UCSD-AML1 (cell line): ENCODE results near the gene RMI2.

Experiments
- DNase-seq: peaks from one replicate; lab custom pipeline; 2025; ENCODE audit not compliant: unreplicated experiment; lab: John Stamatoyannopoulos, UW

Gene RMI2

GRCh38 chr16:11396241-11397048 is 51.2 kb downstream of the RMI2 start:
- DNase-seq: peak; percentile 59

- DNase-seq: no peak
Measured at GRCh38 chr16:11398136-11398535, 52.9 kb downstream of the RMI2 start.

- no peak for DNase-seq
Measured at GRCh38 chr16:11398851-11399250, 53.6 kb downstream of the RMI2 start.

GRCh38 chr16:11399261-11399831 is 54.1 kb downstream of the RMI2 start:
- DNase-seq: no peak

- DNase-seq: no peak
Measured at GRCh38 chr16:11400076-11400475, 54.8 kb downstream of the RMI2 start.
